ENCODE data around the gene TUBE1. TPM values are rescaled to one million over a fixed set of nuclear protein-coding genes. Genes with fewer than 3 reads are reported as not detected.

Gene TUBE1
- total and polyA plus RNA-seq, 2 donors (not counting 1 experiment from before 2014, with no cell fraction given) = 10.8 to 48.6 TPM

GRCh38 chr6:112066606-112067005 is 20.7 kb downstream of the TUBE1 start:
- Histone ChIP-seq H3K4me3 (replicated peaks in 1 of 4; ENCODE audit: control extremely low read depth in 1 of 4, insufficient read depth in 1 of 4, low read depth in 3 of 4, low read length in 4 of 4) (no peak overlapping the region), H3K27ac (ENCODE audit: insufficient read depth, low read length) (no peak overlapping the region)

GRCh38 chr6:112065426-112065986 is 21.8 kb downstream of the TUBE1 start:
- Histone ChIP-seq H3K9ac (ENCODE audit: insufficient read depth, low read length) (no peak overlapping the region), H3K4me2 (ENCODE audit: extremely low read depth, insufficient read depth, low read length) (peak overlapping the region; percentile 46), H2AFZ (ENCODE audit: low read length) (peak overlapping the region; percentile 34), H4K20me1 (ENCODE audit: control insufficient read depth, extremely low read depth, insufficient read depth, low read length) (no peaks in the 10 kb centered on the region), H3K36me3 (ENCODE audit: control insufficient read depth, insufficient read depth, low read length) (no peaks in the 10 kb centered on the region), H3K9me3 (ENCODE audit: control insufficient read depth, insufficient read depth, low read depth, low read length) (no peaks in the 10 kb centered on the region), H3K4me3 (replicated peaks in 1 of 4; ENCODE audit: control extremely low read depth in 1 of 4, insufficient read depth in 1 of 4, low read depth in 3 of 4, low read length in 4 of 4) (no peak overlapping the region), H3K27me3 (ENCODE audit: control insufficient read depth, insufficient read depth, low read length) (no peaks in the 10 kb centered on the region), H3K79me2 (ENCODE audit: control insufficient read depth, insufficient read depth, low read length) (no peaks in the 10 kb centered on the region), H3K4me1 (ENCODE audit: control insufficient read depth, extremely low read depth, insufficient read depth, low read length) (no peaks in the 10 kb centered on the region), H3K27ac (ENCODE audit: insufficient read depth, low read length) (no peak overlapping the region)
- DNase-seq (ENCODE audit: low read depth in 2 of 2) = peak in 1 of 2 donors; percentile 24
- TF ChIP-seq CTCF (conservative IDR thresholded peaks at IDR 0.05 in 1 of 2, IDR thresholded peaks at IDR 0.05 in 1 of 2; ENCODE audit: low read depth in 1 of 2, low read length in 2 of 2) (no peak), EZH2 (IDR thresholded peaks at IDR 0.05; ENCODE audit: low read length, missing control alignments) (no peak)

More at GRCh38 chr6:112066606-112067005, 20.7 kb downstream of the TUBE1 start:
- no peak for TF ChIP-seq EZH2 (IDR thresholded peaks at IDR 0.05; ENCODE audit: low read length, missing control alignments)
- no peak for TF ChIP-seq CTCF (conservative IDR thresholded peaks at IDR 0.05 in 1 of 2, IDR thresholded peaks at IDR 0.05 in 1 of 2; ENCODE audit: low read depth in 1 of 2, low read length in 2 of 2)
- no peak overlapping the region for H3K4me2 ChIP-seq (ENCODE audit: extremely low read depth, insufficient read depth, low read length)
- H3K9me3 ChIP-seq (ENCODE audit: control insufficient read depth, insufficient read depth, low read depth, low read length) = no peaks in the 10 kb centered on the region
- no peaks in the 10 kb centered on the region for H3K27me3 ChIP-seq (ENCODE audit: control insufficient read depth, insufficient read depth, low read length)
- H3K36me3 ChIP-seq (ENCODE audit: control insufficient read depth, insufficient read depth, low read length) = no peaks in the 10 kb centered on the region
- H3K79me2 ChIP-seq (ENCODE audit: control insufficient read depth, insufficient read depth, low read length) = no peaks in the 10 kb centered on the region
- no peak for DNase-seq (ENCODE audit: low read depth in 2 of 2)
- H3K4me1 ChIP-seq (ENCODE audit: control insufficient read depth, extremely low read depth, insufficient read depth, low read length) = no peaks in the 10 kb centered on the region
- H3K9ac ChIP-seq (ENCODE audit: insufficient read depth, low read length) = no peak overlapping the region
- H4K20me1 ChIP-seq (ENCODE audit: control insufficient read depth, extremely low read depth, insufficient read depth, low read length) = no peaks in the 10 kb centered on the region
- no peak overlapping the region for H2AFZ ChIP-seq (ENCODE audit: low read length)

GRCh38 chr6:112062966-112063365 is 24.3 kb downstream of the TUBE1 start:
- DNase-seq (ENCODE audit: low read depth in 2 of 2) = no peak
- Histone ChIP-seq H3K4me2 (ENCODE audit: extremely low read depth, insufficient read depth, low read length) (no peak overlapping the region), H4K20me1 (ENCODE audit: control insufficient read depth, extremely low read depth, insufficient read depth, low read length) (no peaks in the 10 kb centered on the region), H3K36me3 (ENCODE audit: control insufficient read depth, insufficient read depth, low read length) (no peaks in the 10 kb centered on the region), H3K4me1 (ENCODE audit: control insufficient read depth, extremely low read depth, insufficient read depth, low read length) (no peaks in the 10 kb centered on the region), H3K27me3 (ENCODE audit: control insufficient read depth, insufficient read depth, low read length) (no peaks in the 10 kb centered on the region), H3K9me3 (ENCODE audit: control insufficient read depth, insufficient read depth, low read depth, low read length) (no peaks in the 10 kb centered on the region), H3K27ac (ENCODE audit: insufficient read depth, low read length) (no peak overlapping the region), H3K9ac (ENCODE audit: insufficient read depth, low read length) (no peak overlapping the region), H2AFZ (ENCODE audit: low read length) (no peak overlapping the region), H3K4me3 (replicated peaks in 1 of 4; ENCODE audit: control extremely low read depth in 1 of 4, insufficient read depth in 1 of 4, low read depth in 3 of 4, low read length in 4 of 4) (no peak overlapping the region), H3K79me2 (ENCODE audit: control insufficient read depth, insufficient read depth, low read length) (no peaks in the 10 kb centered on the region)
- TF ChIP-seq EZH2 (IDR thresholded peaks at IDR 0.05; ENCODE audit: low read length, missing control alignments) (no peak), CTCF (conservative IDR thresholded peaks at IDR 0.05 in 1 of 2, IDR thresholded peaks at IDR 0.05 in 1 of 2; ENCODE audit: low read depth in 1 of 2, low read length in 2 of 2) (no peak)

Measured in fibroblast of lung (primary cell).